ENCODE results near the gene CENPF. TPM values are rescaled to one million over a fixed set of nuclear protein-coding genes. Genes with fewer than 3 reads are reported as not detected.

Gene CENPF
- total and polyA plus RNA-seq, 2 of the 13 experiments (the other 11 are each of a cell fraction or from before 2014, with no cell fraction given): 14.7 to 84.9 TPM

DNA sequence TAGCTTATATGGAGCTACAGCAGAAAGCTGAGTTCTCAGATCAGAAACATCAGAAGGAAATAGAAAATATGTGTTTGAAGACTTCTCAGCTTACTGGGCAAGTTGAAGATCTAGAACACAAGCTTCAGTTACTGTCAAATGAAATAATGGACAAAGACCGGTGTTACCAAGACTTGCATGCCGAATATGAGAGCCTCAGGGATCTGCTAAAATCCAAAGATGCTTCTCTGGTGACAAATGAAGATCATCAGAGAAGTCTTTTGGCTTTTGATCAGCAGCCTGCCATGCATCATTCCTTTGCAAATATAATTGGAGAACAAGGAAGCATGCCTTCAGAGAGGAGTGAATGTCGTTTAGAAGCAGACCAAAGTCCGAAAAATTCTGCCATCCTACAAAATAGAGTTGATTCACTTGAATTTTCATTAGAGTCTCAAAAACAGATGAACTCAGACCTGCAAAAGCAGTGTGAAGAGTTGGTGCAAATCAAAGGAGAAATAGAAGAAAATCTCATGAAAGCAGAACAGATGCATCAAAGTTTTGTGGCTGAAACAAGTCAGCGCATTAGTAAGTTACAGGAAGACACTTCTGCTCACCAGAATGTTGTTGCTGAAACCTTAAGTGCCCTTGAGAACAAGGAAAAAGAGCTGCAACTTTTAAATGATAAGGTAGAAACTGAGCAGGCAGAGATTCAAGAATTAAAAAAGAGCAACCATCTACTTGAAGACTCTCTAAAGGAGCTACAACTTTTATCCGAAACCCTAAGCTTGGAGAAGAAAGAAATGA is 37.6 kb downstream of the CENPF start (continued):
- TF ChIP-seq ZNF329 (CRISPR knock-in tag; IDR thresholded peaks at IDR 0.05; ENCODE audit: low read depth): no peak
- TF ChIP-seq ZNF776 (CRISPR knock-in tag; IDR thresholded peaks at IDR 0.05): no peak
- TF ChIP-seq TGIF2 (CRISPR knock-in tag; IDR thresholded peaks at IDR 0.05): no peak
- no peak for TF ChIP-seq THAP11 (CRISPR knock-in tag; IDR thresholded peaks at IDR 0.05)

DNA sequence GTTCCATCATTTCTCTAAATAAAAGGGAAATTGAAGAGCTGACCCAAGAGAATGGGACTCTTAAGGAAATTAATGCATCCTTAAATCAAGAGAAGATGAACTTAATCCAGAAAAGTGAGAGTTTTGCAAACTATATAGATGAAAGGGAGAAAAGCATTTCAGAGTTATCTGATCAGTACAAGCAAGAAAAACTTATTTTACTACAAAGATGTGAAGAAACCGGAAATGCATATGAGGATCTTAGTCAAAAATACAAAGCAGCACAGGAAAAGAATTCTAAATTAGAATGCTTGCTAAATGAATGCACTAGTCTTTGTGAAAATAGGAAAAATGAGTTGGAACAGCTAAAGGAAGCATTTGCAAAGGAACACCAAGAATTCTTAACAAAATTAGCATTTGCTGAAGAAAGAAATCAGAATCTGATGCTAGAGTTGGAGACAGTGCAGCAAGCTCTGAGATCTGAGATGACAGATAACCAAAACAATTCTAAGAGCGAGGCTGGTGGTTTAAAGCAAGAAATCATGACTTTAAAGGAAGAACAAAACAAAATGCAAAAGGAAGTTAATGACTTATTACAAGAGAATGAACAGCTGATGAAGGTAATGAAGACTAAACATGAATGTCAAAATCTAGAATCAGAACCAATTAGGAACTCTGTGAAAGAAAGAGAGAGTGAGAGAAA is 38.4 kb downstream of the CENPF start:
- POLR2A ChIA-PET: no interaction called here
- no TSS peak for BruUV-seq (replicated peaks)
- in situ Hi-C loops (cut with HindIII; ENCODE audit: extremely low pct_ligation_motif_present, low pct_unique_long_range_greater_than_20kb): no loop called here

More for the DNA sequence above, 38.4 kb downstream of the CENPF start:
- CTCF ChIA-PET (ENCODE audit: low intra/inter-chr PET ratio, low total read pairs): no interaction called here
- Histone ChIP-seq H3K79me2 (ENCODE audit: insufficient read depth, low read length) (no peaks in the 10 kb centered on the region), H3K27ac (ENCODE audit: extremely low read length, insufficient read depth, low read length) (no peak overlapping the region), H3K4me1 (ENCODE audit: insufficient read depth, low read length) (no peaks in the 10 kb centered on the region), H3K4me2 (ENCODE audit: low read depth, low read length) (no peak overlapping the region), H3K9ac (ENCODE audit: insufficient read depth, low read depth, low read length) (no peak overlapping the region), H3K36me3 (replicated peaks in 1 of 2; ENCODE audit: control insufficient read depth in 1 of 2, insufficient read depth in 2 of 2, low read length in 2 of 2) (peaks cover 21 to 83% of the 10 kb centered on the region in 2 experiments), H3K9me3 (ENCODE audit: low read length) (no peaks in the 10 kb centered on the region), H4K20me1 (ENCODE audit: insufficient read depth, low read length) (no peaks in the 10 kb centered on the region), H3K4me3 (replicated peaks in 1 of 3; ENCODE audit: insufficient read depth in 1 of 3, low read depth in 2 of 3, low read length in 3 of 3) (no peak overlapping the region), H2AFZ (ENCODE audit: low read length) (no peak overlapping the region), H3K27me3 (ENCODE audit: control insufficient read depth in 1 of 2, insufficient read depth in 2 of 2, low read length in 2 of 2) (no peaks in the 10 kb centered on the region)
- no peak for ATAC-seq
- 68% methylated on average over 2 of the region's 2 CpGs for WGBS (ENCODE audit: low lambda C conversion rate)
- no peak for TF ChIP-seq BCL6 (CRISPR knock-in tag; IDR thresholded peaks at IDR 0.05)
- TF ChIP-seq ZNF264 (CRISPR knock-in tag; IDR thresholded peaks at IDR 0.05): no peak
- TF ChIP-seq JDP2 (CRISPR knock-in tag; IDR thresholded peaks at IDR 0.05; ENCODE audit: borderline replicate concordance): no peak
- TF ChIP-seq ZNF317 (CRISPR knock-in tag; IDR thresholded peaks at IDR 0.05): no peak
- TF ChIP-seq, protein P1, sequence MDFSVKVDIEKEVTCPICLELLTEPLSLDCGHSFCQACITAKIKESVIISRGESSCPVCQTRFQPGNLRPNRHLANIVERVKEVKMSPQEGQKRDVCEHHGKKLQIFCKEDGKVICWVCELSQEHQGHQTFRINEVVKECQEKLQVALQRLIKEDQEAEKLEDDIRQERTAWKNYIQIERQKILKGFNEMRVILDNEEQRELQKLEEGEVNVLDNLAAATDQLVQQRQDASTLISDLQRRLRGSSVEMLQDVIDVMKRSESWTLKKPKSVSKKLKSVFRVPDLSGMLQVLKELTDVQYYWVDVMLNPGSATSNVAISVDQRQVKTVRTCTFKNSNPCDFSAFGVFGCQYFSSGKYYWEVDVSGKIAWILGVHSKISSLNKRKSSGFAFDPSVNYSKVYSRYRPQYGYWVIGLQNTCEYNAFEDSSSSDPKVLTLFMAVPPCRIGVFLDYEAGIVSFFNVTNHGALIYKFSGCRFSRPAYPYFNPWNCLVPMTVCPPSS (IDR thresholded peaks at IDR 0.05): no peak
- no peak for TF ChIP-seq ZBTB42 (CRISPR knock-in tag; IDR thresholded peaks at IDR 0.05)
- TF ChIP-seq, protein P2, sequence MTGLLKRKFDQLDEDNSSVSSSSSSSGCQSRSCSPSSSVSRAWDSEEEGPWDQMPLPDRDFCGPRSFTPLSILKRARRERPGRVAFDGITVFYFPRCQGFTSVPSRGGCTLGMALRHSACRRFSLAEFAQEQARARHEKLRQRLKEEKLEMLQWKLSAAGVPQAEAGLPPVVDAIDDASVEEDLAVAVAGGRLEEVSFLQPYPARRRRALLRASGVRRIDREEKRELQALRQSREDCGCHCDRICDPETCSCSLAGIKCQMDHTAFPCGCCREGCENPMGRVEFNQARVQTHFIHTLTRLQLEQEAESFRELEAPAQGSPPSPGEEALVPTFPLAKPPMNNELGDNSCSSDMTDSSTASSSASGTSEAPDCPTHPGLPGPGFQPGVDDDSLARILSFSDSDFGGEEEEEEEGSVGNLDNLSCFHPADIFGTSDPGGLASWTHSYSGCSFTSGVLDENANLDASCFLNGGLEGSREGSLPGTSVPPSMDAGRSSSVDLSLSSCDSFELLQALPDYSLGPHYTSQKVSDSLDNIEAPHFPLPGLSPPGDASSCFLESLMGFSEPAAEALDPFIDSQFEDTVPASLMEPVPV (CRISPR knock-in tag; IDR thresholded peaks at IDR 0.05): no peak
- TF ChIP-seq, protein P3, sequence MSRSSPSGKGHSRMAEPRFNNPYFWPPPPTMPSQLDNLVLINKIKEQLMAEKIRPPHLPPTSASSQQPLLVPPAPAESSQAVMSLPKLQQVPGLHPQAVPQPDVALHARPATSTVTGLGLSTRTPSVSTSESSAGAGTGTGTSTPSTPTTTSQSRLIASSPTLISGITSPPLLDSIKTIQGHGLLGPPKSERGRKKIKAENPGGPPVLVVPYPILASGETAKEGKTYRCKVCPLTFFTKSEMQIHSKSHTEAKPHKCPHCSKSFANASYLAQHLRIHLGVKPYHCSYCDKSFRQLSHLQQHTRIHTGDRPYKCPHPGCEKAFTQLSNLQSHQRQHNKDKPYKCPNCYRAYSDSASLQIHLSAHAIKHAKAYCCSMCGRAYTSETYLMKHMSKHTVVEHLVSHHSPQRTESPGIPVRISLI (CRISPR knock-in tag; IDR thresholded peaks at IDR 0.05; ENCODE audit: borderline replicate concordance): no peak
- TF ChIP-seq PPARG (CRISPR knock-in tag; conservative IDR thresholded peaks at IDR 0.05): no peak
- intact Hi-C loops (cut with micrococcal nuclease; ENCODE audit: unreplicated experiment): no loop called here
- DNase-seq (ENCODE audit: low spot score): no peak
- no peak for FAIRE-seq
